Upper lobe of left lung (tissue), 4 donors: ENCODE data around the gene SLC40A1.

Experiments used
- POLR2A ChIP-seq, 4 donors: fragments of 450-650 bp; IDR thresholded peaks; one replicate each; pipeline ENCODE4 v1.5.1; 2016 to 2017; ENCODE audit warnings: antibody characterized with exemption in 4 of 4, mild to moderate bottlenecking in 2 of 4
- POLR2AphosphoS5 ChIP-seq, 2 donors: sonication (generic); formaldehyde crosslinking; IDR thresholded peaks; one replicate each; pipeline ENCODE4 v1.5.1; 2017; ENCODE audit warnings: antibody characterized with exemption in 2 of 2
- TF ChIP-seq, protein P1 (sequence below), 6 experiments: fragments of 450-650 bp in 4 of 6; fragments of 200-600 bp in 2 of 6; sonication (generic) in 2 of 6; IDR thresholded peaks; one replicate each; pipeline ENCODE4 v1.5.1; 2016 to 2019; ENCODE audit warnings: antibody characterized with exemption in 6 of 6

- TF ChIP-seq, protein P1, sequence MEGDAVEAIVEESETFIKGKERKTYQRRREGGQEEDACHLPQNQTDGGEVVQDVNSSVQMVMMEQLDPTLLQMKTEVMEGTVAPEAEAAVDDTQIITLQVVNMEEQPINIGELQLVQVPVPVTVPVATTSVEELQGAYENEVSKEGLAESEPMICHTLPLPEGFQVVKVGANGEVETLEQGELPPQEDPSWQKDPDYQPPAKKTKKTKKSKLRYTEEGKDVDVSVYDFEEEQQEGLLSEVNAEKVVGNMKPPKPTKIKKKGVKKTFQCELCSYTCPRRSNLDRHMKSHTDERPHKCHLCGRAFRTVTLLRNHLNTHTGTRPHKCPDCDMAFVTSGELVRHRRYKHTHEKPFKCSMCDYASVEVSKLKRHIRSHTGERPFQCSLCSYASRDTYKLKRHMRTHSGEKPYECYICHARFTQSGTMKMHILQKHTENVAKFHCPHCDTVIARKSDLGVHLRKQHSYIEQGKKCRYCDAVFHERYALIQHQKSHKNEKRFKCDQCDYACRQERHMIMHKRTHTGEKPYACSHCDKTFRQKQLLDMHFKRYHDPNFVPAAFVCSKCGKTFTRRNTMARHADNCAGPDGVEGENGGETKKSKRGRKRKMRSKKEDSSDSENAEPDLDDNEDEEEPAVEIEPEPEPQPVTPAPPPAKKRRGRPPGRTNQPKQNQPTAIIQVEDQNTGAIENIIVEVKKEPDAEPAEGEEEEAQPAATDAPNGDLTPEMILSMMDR (IDR thresholded peaks at IDR 0.05), result no peak
- TF ChIP-seq POLR2A (IDR thresholded peaks at IDR 0.05) (no peak), POLR2AphosphoS5 (IDR thresholded peaks at IDR 0.05) (no peak)
These were observed 43.8 kb downstream of the SLC40A1 start for GRCh38 chr2:189536830-189537229.
